ENCODE results near the gene SEMA3G.

SEMA3G gene

DNA sequence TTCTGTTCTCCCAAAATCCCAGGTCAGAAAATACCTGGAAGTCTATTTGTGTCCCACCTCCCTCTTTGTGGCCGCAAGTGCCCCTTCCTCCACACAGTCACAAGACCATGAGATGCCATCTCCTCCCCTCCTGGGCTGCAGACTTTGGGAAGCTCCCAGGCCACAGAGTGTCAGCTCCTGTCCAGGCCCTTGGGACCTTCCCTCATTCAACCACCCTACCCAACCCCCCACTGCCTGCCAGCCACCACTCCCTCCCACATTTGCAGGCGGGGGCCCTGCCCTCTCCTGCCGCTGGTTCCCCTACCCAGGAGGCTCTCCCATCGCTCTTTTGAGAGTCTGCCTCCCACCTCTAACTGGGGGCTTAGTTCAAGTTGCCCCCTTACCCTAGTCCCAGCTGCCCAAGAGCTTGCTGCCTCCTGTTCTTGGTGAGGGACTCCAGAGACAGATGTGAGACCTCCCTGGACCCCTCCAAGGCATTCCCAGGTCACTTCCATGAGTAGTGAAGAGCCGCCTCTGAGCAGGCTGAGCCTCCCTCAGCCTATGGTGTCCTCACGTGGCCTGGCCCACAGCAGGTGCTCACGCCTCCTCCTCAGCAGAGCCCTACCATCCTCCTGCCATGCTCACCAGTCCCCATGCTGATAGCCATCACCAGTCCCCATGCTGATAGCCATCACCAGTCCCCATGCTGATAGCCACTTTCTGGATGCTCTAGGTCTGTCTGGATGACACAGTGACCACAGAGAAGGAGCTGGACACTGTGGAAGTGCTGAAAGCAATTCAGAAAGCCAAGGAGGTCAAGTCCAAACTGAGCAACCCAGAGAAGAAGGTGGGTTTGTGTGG, 34.4 kb upstream of the SEMA3G start:
- DNase-seq (ENCODE audit: low spot score) = no peak

DNA sequence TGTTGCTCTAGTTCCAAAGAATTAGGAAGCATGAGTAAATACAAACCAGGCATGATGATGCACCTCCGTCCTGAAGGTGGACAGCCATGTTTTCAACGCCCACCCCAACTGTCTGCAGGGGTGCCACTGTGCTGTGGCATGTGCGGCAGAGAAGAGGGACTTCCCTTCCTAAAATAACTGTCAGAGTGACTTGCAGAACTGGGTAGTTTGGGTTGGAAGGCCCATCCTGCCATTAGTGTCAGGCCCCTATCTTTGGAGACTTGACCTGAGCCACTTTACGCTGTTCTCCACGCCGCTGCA, 32.8 kb upstream of the SEMA3G start:
- no peak for DNase-seq (ENCODE audit: low spot score)

DNA sequence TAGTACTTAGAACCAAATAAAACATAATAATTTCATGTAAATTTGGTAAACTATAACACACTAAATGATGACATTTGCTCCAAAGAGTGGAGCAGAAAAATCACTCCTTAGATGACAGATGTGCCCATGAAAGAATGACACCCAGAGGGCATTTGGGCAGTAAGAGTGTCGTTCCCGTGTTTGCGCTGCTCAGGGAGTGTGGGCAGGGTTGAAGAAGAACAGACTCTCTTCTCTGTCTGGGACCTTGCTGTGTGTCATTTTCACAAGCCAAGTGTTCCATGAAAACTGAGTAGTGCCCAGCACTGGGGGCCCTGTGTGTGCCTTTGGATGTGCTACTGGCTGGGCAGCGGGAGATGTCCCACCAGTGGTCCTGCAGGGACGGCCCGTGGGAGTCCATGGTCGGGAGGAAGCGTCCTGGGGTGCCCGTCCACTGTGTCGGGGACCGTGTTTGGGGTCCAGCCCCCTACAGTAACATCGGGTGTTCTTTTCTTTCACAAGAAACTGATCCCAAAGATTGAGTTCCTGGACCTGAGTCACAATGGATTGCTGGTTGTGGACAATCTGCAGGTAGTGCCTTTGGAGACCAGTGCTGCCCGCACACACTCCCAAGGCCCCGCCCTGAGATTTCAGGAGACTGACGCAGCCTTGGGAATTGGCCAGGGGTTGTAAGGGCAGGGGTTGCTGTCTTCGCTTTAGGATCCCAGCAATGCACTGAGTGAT, 32.3 kb upstream of the SEMA3G start:
- DNase-seq (ENCODE audit: low spot score) = no peak

DNA sequence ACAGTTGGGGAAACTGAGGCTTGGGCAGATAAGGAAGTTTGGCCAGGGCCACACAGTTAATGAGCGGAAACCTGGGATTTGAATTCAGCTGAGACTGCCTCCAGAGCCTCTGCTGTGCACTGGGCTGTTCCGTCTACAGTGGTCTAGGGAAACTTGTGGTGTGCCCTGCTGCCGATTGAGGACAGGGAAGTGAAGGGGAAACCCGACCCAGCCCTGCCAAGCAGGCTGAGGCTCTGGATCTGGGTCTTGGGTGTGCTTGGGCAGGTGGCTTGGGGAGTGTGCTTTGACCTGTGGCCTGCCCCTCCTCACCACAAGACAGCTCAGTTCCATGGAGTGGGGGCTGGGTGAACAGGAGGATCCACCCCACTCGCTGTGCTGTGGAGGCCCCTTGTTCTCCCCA, 28.1 kb upstream of the SEMA3G start:
- DNase-seq (ENCODE audit: low spot score) = no peak

DNA sequence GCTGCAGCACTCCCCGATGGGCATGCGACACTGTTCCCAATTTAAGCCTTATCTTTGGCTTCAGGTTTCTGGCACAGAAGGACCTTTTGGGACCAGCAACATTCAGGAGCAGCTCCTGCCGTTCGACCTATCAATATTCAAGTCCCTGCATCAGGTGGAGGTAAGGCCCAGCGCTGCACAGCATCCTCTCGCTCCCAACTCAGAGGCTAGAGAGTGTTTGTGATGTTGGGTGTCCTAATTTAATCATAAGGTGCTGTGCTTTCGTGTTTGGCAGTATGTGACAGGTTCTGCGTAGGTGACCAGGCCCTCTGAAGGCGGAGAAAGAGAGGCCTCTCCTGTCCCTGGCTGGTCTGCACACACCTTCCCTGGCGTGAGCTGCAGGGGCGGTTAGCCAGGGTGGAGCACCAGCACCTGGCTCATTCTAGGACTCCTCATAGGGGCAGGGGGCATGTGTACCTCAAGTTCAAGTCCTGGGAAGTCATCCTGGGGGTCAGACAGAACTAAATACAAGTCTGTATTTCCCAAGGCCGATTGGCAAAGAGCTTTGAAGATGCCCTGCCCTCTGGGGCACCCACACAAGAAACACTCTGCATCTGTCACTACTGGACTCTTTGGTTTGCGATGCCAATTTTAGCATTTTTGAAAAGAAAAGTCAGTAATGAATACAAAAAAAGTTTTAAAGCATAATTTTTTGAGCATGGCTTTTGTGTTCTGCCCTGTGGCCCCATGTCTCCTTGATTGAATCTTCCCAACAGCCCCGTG, 27.5 kb upstream of the SEMA3G start:
- no peak for DNase-seq (ENCODE audit: low spot score)

DNA sequence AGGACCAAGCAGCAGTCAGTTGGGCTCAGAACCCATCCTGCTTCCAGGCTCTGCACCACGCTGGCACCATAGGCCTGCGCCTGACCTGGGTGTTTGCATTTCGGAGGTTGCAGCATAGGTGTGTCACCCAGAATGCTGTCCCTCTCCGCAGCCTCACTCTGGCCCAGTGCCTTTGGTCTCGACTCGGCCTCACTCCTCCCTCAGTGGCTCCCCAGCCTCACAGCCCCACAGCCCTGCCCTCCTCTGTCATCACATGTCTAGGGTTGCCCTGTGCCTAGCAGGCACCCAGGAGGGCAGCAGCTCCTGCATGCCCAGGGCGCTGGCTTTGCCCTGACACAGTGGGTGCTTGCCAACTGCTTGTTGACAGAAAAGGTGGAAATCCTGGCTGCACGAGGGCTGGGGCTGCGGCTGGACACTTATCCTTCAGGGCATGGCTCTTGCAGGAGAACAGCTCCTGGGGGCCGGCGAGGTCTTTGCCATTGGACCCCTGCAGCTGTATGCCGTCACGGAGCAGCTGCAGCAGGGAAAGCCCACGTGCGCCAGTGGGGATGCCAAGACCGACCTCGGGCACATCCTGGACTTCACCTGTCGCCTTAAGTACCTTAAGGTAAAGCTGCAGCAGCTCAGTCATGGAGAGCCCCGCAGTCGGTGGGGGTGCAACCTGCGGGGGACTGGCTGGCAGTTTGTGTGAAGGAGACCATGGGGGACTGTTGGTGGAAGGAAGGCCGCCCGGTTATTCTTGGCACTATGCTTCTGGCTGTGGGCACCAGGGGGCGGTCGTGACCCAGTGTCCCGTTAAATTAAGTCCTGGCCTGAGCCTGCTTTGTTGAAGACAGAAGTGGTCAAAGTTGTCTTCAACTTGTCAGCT, 26.7 kb upstream of the SEMA3G start:
- DNase-seq (ENCODE audit: low spot score) = no peak

DNA sequence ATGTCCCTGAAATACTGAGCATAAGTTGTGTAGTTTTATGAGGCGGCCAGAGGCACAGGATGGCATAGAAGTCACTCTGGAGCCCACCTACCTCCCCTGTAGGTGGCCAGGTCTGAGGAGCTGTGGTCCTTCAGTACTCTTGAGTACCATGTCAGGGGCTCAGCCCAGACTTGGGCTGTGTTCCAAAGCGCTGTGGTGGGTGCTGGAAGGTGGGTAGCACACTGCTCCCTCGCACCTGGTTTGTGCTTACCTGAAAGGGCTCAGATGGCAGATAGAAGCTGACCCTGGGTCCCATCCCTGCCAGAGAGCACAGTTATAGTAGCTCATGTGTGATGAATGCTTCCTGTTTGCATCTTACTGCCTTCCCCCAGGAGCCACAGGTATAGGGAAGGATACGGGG, 26.0 kb upstream of the SEMA3G start:
- DNase-seq (ENCODE audit: low spot score) = no peak

DNA sequence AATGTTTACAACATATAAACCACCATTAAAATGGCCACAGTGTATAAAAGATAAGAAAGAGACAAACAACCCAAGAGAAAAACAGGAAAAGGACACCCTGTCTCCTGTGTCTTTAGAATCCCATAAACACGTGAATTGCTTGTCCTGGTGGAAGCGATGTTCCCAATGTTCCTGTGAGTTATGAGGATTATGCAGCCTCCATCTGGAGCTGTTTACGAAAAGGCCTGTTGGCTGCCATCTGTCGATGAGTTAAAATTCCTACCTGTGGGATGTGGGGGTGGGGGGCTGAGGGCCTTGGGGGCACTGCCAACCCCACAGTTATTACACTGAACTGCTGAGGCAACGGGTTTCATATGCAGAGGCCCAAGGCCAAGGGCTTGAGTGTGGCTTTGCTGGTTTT, 24.1 kb upstream of the SEMA3G start:
- no peak for DNase-seq (ENCODE audit: low spot score)

DNA sequence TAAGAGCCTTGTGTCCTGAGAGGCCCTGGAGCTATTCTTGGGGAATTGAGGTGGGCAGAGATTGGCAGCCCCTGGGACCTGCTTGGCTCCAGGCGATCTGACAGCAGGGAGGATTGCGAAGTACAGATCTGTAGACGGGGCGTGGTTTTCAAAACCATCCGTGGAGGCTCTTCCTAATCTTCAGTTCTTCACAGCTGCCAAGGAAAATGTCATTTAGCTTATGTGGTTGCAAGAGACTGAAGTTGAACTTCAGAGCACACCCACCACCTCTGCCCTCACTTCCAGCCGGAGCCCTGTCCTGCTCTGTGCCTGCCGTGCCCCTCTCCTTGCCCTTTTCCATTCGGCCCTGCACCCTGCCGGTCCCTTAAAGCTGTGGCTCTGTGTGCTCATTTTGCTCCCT, 23.4 kb upstream of the SEMA3G start:
- DNase-seq (ENCODE audit: low spot score) = no peak

DNA sequence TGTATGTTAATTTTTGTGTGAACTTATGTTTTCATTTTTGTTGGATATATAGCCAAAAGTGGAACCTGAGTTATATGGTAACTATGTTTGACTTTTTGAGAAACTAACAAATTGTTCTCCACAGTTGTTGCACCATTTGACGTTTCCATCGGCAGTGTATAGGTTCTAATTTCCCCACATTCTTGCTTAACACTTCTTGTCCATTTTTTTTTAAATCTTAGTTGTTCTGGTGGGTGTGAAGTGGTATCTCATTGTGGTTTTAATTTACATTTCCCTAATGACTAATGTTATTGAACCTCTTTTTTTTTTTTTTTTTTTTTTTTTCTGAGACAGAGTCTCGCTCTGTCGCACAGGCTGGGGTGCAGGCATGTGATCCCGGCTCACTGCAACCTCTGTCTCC, 18.5 kb upstream of the SEMA3G start:
- DNase-seq (ENCODE audit: low spot score) = no peak

DNA sequence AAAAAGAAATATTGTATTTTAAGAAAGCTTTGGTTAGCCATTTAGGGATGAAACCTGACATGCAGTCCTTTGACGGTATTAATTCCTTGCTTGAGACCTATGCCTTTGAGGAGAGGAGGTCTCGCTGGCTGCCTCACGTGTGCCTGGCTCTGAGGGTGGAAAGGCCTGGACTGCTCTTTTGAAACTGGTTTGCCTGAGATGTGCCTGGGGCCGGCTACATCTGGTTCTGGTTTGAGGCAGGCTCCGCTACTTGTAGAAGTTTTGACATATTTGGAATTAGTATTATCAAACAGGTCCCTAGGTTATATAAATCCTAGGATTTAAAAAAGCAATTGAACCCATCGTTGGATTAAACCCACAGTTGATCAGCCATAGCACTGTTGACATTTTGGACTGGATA, 17.0 kb upstream of the SEMA3G start:
- no peak for DNase-seq (ENCODE audit: low spot score)

DNA sequence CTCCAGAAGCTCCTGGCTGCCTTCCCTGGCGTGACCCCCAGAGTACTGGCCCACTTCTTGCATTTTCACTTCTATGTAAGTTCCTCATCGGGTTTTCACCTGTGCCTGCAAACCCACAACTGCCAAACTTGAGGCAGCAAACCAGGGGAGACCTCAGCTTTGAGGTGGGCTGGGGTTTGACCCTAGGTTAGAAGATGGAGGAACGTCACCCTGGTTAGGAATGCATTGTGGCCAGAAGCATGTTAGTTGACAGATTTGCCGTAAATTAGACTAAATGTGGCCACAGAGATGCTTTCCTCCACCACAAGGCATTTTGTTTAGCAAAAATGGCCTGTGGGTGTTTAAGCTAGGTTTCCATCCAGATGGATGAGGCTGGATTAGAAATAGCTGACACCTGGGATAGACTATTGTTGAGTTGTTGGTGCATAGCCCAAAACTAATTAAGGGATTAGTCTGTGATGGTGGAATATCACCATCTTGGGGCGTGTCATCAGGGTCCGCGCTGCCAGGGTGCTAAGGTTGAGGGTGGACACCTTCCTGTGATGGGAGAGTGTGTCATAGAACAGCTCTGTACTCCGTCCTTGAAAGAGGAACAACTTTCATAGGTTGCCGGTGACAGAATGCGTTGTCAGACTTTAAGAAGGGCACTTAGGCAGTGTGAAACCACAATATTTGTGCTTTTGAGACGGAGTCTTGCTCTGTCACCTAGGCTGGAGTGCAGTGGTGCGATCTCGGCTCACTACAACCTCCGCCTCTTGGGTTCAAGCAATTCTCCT, 14.1 kb upstream of the SEMA3G start:
- no peak for DNase-seq (ENCODE audit: low spot score)

DNA sequence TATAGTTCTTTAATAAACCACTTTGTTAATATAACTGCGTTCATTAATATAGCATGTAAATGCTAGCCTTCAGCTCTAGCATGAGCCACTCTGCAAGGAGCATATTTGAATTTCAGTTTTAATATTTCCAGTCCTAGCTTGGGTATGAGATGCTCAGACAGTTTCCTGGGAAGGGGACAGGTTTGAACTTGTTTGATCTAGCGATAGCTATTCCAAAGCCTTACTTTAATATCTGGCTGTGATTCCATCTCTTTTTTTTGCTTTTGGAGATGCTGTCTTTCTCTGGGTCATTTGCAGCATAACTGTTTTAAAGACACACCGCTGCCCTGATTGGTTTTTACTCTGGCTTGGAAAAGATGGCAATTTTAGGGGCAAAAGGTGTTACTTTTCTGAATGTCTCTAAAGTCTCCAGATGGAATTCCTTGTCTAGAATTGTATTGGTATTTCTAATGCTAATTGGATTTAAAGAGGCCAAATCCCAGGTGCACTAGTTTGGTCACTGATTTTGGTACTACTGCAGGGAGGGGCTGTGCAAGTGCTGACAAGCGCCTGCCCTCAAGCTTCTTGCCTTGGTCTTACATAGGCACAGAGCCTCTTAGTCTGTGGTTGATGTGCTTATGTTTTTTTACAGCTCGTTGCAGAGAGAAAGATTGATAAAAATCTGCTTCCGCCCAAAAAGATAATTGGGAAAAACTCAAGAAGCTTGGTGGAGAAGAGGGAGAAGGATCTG, 13.3 kb upstream of the SEMA3G start:
- DNase-seq (ENCODE audit: low spot score) = no peak

DNA sequence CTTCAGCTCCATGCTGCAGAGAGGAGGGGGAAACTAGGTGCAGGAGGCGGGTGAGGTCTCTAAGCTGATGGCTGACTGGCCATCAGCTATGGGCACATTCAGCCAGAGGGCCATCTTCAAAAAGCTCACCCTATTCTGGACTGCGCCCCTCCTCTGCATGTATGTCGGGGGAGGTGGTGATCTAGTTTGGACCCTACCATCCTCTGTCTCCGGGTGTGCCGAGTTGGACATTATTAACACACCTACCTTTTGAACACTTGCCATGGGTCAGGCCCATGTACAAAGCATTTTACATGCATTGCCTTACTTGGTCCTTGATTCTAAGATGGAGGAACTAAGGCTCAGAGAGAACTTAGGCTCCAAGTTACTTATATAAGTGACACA, 11.9 kb upstream of the SEMA3G start:
- no peak for DNase-seq (ENCODE audit: low spot score)

DNA sequence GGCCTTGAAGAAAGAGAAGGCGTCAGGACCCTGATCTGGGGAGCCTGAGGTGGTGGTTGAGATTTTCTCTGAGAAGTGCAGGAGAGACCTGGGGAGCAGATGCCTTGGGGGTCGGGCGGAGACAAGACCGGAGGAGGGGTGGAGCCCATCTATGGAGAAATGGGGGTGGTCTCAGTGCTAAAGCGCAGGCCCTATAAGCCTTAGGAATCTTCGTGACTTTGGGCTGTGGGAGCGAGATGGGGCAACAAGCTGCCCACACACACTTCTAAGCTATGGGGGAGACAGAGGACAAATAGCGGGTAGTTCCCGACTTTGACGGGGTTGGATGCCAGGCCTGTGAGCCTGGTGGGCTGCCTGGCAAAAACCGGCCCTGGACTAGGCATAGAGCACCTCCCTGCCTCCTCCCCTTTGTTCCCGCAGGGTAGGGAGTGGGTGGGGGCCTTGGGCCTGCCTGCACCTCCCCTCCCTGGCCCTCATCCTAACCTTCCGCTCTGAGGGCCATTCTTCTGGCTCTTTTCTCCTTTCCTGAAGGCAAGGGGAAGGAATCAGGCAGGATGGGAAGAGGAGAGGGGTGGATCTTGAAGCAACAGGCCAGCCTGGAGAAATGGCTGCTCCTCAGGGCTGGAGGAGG, 11.4 kb upstream of the SEMA3G start:
- DNase-seq (ENCODE audit: low spot score) = no peak

DNA sequence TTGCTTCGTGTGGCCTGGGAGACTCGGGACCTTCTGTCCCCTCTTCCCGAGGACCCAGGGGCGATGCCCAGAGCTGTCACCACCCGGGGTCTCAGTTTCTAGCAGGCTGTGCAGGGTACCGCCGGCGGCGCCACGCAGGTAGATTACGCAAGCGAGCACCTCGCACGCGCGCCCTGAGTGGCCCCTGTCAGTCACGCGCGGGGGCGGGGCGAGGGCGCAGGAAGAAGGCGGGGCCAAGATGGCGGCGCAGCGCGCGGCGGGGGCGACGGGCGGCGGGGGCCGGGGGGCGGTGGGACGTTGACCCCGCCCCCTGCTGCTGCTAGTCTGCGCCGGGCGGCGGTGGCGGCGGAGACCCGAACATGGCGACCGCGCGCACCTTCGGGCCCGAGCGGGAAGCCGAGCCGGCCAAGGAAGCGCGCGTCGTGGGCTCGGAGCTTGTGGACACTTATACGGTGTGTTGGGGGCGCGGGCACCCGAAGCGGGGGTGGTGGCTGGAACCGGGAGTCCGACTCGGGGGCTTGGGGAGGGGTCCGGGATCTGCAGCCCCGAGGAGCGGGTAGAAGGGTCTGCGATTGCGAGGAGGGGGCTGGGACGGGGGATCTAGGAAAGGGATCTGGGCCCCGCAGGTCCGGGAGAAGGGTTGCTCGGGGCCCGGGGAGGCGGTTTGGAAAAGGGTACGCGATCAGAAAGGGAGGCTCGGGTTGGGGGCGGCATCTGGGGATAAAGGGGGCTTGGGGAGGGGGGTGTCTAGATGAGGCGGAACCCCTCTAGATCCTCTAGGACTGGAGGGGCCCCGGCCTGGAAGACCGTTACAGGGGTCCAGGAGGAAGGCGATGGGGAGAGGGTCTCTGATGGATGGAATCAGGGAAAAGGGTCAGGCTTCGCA, 10.6 kb upstream of the SEMA3G start, which contains the start of gene NISCH:
TSS of gene NISCH (plus strand) at position 322 of the 886 bp plus-strand sequence. CDS start at position 360, 38 bp downstream.
- peak; percentile 66 for DNase-seq (ENCODE audit: low spot score)

DNA sequence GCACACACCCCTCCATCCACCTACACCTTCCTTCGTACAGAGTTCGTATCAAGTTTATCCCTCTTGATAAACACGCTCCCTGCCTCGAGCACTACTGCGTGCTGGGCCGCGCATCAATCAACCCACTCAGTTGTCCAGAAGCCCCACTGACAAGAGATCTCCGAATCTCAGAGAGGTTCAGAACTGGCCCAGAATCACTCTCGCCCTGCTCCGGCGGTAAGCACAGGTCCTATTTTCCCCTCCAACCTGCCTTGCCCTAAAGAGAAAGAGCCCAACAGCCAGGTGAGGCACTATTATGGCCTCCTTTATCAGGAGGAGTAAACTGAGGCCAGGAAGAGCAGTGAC, 10.0 kb upstream of the SEMA3G start:
- no peak for DNase-seq (ENCODE audit: low spot score)

DNA sequence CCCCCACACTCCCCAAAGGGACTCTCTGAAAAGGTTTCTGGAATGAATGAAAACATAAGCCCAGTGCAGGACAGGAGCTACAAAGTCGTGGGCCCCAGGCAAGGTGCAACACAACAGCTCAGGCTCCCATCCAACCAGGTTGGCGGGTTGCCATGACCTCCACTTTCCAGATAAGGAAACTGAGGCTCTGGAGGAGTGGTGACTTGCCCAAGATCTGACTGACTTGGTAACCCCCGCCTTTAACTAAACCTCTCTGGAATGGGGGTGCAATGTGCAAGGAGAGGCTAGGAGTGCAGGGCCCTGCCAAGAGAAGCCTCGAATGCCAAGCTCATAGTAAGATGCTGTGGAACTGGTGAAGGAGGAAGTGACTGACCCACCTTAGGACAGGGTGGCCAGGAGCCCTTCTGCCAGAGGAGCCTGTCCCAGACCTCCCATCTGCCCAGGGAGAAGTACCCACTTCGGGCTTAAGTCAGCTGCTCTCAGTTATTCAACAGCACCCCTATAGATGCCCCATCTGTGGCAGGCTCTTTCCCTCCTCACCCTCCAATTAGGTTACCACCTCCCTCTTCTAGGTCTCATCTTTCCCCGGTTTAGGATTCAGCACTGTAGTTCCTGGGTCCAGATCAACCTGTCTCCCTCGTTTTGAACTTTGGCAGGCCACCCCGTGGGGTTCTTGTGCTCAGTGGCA, 9.5 kb upstream of the SEMA3G start:
- no peak for DNase-seq (ENCODE audit: low spot score)

All from HuH-7.5 (cell line).